RWPE1 (cell line): ENCODE measurements around the gene GGCT.

Experiments
- CTCF ChIA-PET: fragments of 350-600 bp; sonication (Branson Sonifier 250); formaldehyde crosslinking; extraction: SDS; loops from one replicate; lab custom pipeline; 2021; lab: Yijun Ruan, JAX
- POLR2A ChIA-PET: fragments of 400-600 bp; formaldehyde crosslinking; extraction: SDS; loops from one replicate; lab custom pipeline; 2020; ENCODE audit warnings: antibody characterized with exemption; ENCODE audit not compliant: low non-redundant PET; lab: Yijun Ruan, JAX
- DNase-seq: peaks from one replicate; pipeline ENCODE4 v3.0.0; 2012; ENCODE audit warnings: low spot score
- H3K27ac ChIP-seq: fragments of 450-650 bp; 2 replicates; pipeline ENCODE4 v1.5.1; 2017
- CTCF ChIP-seq: fragments of 450-650 bp; conservative IDR thresholded peaks from 2 replicates; pipeline ENCODE4 v1.5.1; 2017; ENCODE audit warnings: low read depth, mild to moderate bottlenecking

GGCT gene

GRCh38 chr7:30522159-30522558 is 17.5 kb upstream of the GGCT start:
- H3K27ac ChIP-seq = no peak overlapping the region
- ChIA-PET POLR2A (no interaction called here), CTCF (interaction anchor here (0.6 kb wide), 1 partner anchor 38 kb away, joined by 3 read pairs; no protein-coding TSS in a partner anchor)
- DNase-seq = no peak
- no peak for TF ChIP-seq CTCF

DNA sequence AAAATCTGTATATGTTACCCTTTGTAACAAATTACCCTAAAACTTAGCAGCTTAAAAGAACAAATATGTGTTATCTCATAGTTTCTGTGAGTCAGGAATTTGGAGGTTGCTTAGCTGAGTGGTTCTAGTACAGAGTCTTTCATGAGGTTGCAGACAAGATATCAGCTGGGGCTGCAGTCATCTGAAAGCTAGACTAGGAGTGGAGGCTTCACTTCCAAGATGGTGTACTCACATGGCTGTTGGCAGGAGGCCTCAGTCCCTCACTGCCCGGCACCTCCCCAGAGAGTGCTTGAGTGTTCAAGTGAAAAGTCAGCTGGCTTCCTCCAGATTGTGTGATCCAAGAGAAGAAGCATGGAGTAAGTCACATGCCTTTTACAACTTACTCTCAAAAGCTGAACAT is 16.9 kb upstream of the GGCT start:
- CTCF ChIA-PET = interaction anchor here (0.7 to 0.9 kb wide), 3 partner anchors 13 to 218 kb away, joined by 3 to 5 read pairs (median 4); no protein-coding TSS in a partner anchor

GRCh38 chr7:30519122-30519521 is 14.5 kb upstream of the GGCT start:
- H3K27ac ChIP-seq = no peak overlapping the region
- POLR2A ChIA-PET = no interaction called here
- DNase-seq = no peak
- no peak for TF ChIP-seq CTCF
- CTCF ChIA-PET = no interaction called here

More for the DNA sequence above, 16.9 kb upstream of the GGCT start:
- POLR2A ChIA-PET = no interaction called here
- TF ChIP-seq CTCF = no peak
- DNase-seq = no peak
- H3K27ac ChIP-seq = no peak overlapping the region

DNA sequence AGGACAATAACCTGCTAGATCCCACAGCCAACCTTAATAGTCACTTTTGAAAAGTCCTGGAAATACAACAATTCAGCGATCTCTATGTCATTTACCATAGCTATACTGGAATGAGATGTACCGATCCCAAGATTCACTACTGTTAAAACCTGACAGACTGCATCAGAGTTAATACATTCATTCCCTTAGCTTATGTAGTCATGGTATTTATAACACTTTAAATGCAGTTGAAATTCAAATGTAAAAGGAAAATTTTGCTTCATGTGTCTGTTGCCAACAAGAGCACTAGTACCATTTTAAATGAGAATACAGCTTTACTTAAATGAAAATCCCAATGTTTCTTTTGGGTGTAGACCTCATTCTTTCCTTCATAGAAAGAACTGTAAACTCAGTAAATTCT is 11.1 kb upstream of the GGCT start:
- ChIA-PET POLR2A (no interaction called here), CTCF (interaction anchor here (0.7 kb wide), 1 partner anchor 77 kb away, joined by 3 read pairs; no protein-coding TSS in a partner anchor)
- DNase-seq = no peak
- H3K27ac ChIP-seq = no peak overlapping the region
- no peak for TF ChIP-seq CTCF

DNA sequence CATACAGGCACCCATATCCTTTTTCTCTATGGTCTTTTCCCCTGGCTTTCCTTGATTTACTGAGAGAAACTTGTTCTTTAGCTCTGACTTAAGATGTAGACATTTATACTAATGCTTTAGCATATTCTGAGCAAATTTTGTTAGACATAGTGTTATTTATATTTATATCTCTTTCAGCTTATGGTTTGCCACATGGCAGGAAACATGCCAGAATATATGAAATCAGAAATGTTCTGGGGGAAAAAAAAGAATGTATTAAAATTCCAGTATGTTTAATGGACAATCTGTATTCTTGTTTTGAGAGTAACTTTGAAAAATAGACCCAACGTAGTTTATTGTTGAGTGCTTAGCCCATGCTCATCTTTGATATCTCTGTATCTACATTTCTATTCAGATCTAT is 10.1 kb upstream of the GGCT start:
- POLR2A ChIA-PET = no interaction called here
- no peak for TF ChIP-seq CTCF
- CTCF ChIA-PET = interaction anchor here (0.7 kb wide), 1 partner anchor 35 kb away, joined by 3 read pairs; no protein-coding TSS in a partner anchor
- no peak overlapping the region for H3K27ac ChIP-seq
- DNase-seq = no peak

DNA sequence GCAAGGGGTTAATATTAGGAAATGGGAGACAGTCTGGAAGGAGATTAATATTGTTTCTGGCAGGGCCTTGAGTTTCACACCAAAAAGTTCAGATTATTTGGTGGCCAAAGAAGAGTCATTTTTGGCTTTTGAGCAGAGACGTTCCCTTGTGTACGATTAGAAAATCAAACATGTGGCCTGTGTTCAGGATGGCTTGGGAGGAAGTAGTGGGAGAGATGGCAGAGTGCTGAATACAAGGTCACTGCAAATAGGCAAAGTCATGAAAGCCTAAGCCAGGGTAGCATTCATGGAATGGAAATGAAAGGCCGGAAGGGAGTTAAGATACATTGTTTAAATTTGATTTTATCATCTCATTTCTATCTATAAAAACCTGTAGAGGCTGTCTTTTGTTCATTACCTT is 9.5 kb upstream of the GGCT start:
- DNase-seq = no peak
- TF ChIP-seq CTCF = no peak
- CTCF ChIA-PET = no interaction called here
- no peak overlapping the region for H3K27ac ChIP-seq
- POLR2A ChIA-PET = no interaction called here
